HepG2 (cell line): Measurements from ENCODE around the gene TMEM98. TPM values are rescaled to one million over a fixed set of nuclear protein-coding genes. Genes with fewer than 3 reads are reported as not detected.

Experiments
- GZF1 ChIP-seq: sonication (generic); formaldehyde crosslinking; IDR thresholded peaks from 2 replicates; pipeline ENCODE4 v1.5.1; 2020; ENCODE audit warnings: mild to moderate bottlenecking, missing genetic modification reagents
- IRF2 ChIP-seq: IDR thresholded peaks from 2 replicates; pipeline ENCODE4 v1.6.1; 2018; ENCODE audit warnings: missing genetic modification reagents, missing compliant biosample characterization
- NCOA1 ChIP-seq: sonication (generic); formaldehyde crosslinking; IDR thresholded peaks from 2 replicates; pipeline ENCODE4 v1.9.0; 2021; ENCODE audit warnings: missing genetic modification reagents
- NCOA5 ChIP-seq: sonication (generic); formaldehyde crosslinking; IDR thresholded peaks from 2 replicates; pipeline ENCODE4 v1.4.0; 2020; ENCODE audit warnings: missing genetic modification reagents
- PLSCR1 ChIP-seq: sonication (generic); formaldehyde crosslinking; IDR thresholded peaks from 2 replicates; pipeline ENCODE4 v1.5.0; 2020; ENCODE audit warnings: missing genetic modification reagents, mild to moderate bottlenecking, borderline replicate concordance
- SPEN ChIP-seq: sonication (generic); formaldehyde crosslinking; IDR thresholded peaks from 2 replicates; pipeline ENCODE4 v1.5.1; 2020; ENCODE audit warnings: low read depth, mild to moderate bottlenecking, missing genetic modification reagents
- TRIM24 ChIP-seq: sonication (generic); formaldehyde crosslinking; IDR thresholded peaks from 2 replicates; pipeline ENCODE4 v1.8.0; 2022; ENCODE audit warnings: mild to moderate bottlenecking, missing genetic modification reagents
- YY1 ChIP-seq: IDR thresholded peaks from 2 replicates; pipeline ENCODE4 v1.6.1; 2011; ENCODE audit warnings: low read length, low read depth, moderate library complexity, mild to moderate bottlenecking; ENCODE audit not compliant: insufficient read depth, insufficient replicate concordance
- ZFP36L1 ChIP-seq: sonication (generic); formaldehyde crosslinking; IDR thresholded peaks from 2 replicates; pipeline ENCODE4 v1.8.0; 2022; ENCODE audit warnings: mild to moderate bottlenecking, missing genetic modification reagents, moderate library complexity
- ZFP62 ChIP-seq: sonication (generic); formaldehyde crosslinking; IDR thresholded peaks from 2 replicates; pipeline ENCODE4 v1.4.0; 2020; ENCODE audit warnings: missing genetic modification reagents
- ZKSCAN8 ChIP-seq: IDR thresholded peaks from 2 replicates; pipeline ENCODE4 v1.6.1; 2016; ENCODE audit warnings: borderline replicate concordance, missing genetic modification reagents, missing compliant biosample characterization
- ZNF121 ChIP-seq: sonication (generic); formaldehyde crosslinking; IDR thresholded peaks from 2 replicates; pipeline ENCODE4 v1.5.0; 2020; ENCODE audit warnings: mild to moderate bottlenecking, missing genetic modification reagents
- ZNF33A ChIP-seq: sonication (generic); formaldehyde crosslinking; IDR thresholded peaks from 2 replicates; pipeline ENCODE4 v1.5.1; 2020; ENCODE audit warnings: missing genetic modification reagents, mild to moderate bottlenecking, moderate library complexity, borderline replicate concordance
- ZNF354B ChIP-seq: sonication (generic); formaldehyde crosslinking; IDR thresholded peaks from 2 replicates; pipeline ENCODE4 v1.8.0; 2022; ENCODE audit warnings: mild to moderate bottlenecking, missing genetic modification reagents
- ZNF709 ChIP-seq: sonication (generic); formaldehyde crosslinking; IDR thresholded peaks from 2 replicates; pipeline ENCODE4 v1.5.0; 2020; ENCODE audit warnings: mild to moderate bottlenecking, missing genetic modification reagents
- ZNF713 ChIP-seq: sonication (generic); formaldehyde crosslinking; IDR thresholded peaks from 2 replicates; pipeline ENCODE4 v1.4.0; 2020; ENCODE audit warnings: mild to moderate bottlenecking, missing genetic modification reagents
- ZNF746 ChIP-seq: sonication (generic); formaldehyde crosslinking; IDR thresholded peaks from 2 replicates; pipeline ENCODE4 v1.8.0; 2022; ENCODE audit warnings: mild to moderate bottlenecking, missing genetic modification reagents
- ZNF83 ChIP-seq: sonication (generic); formaldehyde crosslinking; IDR thresholded peaks from 2 replicates; pipeline ENCODE4 v1.4.0; 2020; ENCODE audit warnings: missing genetic modification reagents, mild to moderate bottlenecking, borderline replicate concordance
- polyA plus RNA-seq, 8 experiments: library from polyadenylated mRNA; depleted of rRNA in 3 of 8; stranded (reverse) in 7 of 8; unstranded in 1 of 8; fragments of >200 nt; fragmentation: Illumina TruSeq in 4 of 8; extraction: Trizol in 4 of 8; gene quantifications; 2 replicates each; pipeline versions ENCODE4 v1.2.1 to v1.2.3, GENCODE V29; 2011 to 2016; ENCODE audit warnings: low read depth in 4 of 8, missing spikeins in 1 of 8, mixed read lengths in 1 of 8; ENCODE audit not compliant: insufficient read depth in 1 of 8
- total RNA-seq, 5 experiments: library from RNA; depleted of rRNA; stranded (reverse); fragments of >200 nt; fragmentation: Illumina TruSeq; extraction: Trizol; gene quantifications; 2 replicates each; pipeline ENCODE4 v1.2.3, GENCODE V29; 2016; ENCODE audit warnings: low read depth in 1 of 5
- TF ChIP-seq, protein P1 (sequence below): sonication (generic); formaldehyde crosslinking; IDR thresholded peaks from 2 replicates; pipeline ENCODE4 v1.5.1; 2020; ENCODE audit warnings: missing genetic modification reagents, mild to moderate bottlenecking, borderline replicate concordance
- TF ChIP-seq, protein P2 (sequence below): sonication (generic); formaldehyde crosslinking; IDR thresholded peaks from 2 replicates; pipeline ENCODE4 v1.4.0; 2020; ENCODE audit warnings: missing genetic modification reagents
- TF ChIP-seq, protein P3 (sequence below): sonication (generic); formaldehyde crosslinking; IDR thresholded peaks from 2 replicates; pipeline ENCODE4 v1.4.0; 2020; ENCODE audit warnings: mild to moderate bottlenecking, missing genetic modification reagents
- TF ChIP-seq, protein P4 (sequence below), 2 experiments: sonication (generic) in 1 of 2; formaldehyde crosslinking in 1 of 2; IDR thresholded peaks; 2 replicates each; pipeline versions ENCODE4 v1.4.0 to v1.6.1; 2018 to 2020; ENCODE audit warnings: missing genetic modification reagents in 2 of 2, borderline replicate concordance in 1 of 2, low read depth in 1 of 2, mild to moderate bottlenecking in 1 of 2, missing biosample characterization in 1 of 2

The TMEM98 gene
- total and polyA plus RNA-seq, 2 of the 13 experiments (the other 11 are each of a cell fraction or from before 2014, with no cell fraction given) = 103 to 175 TPM

GRCh38 chr17:32927724-32928585 is at the start of gene TMEM98 (continued):
- TF ChIP-seq, protein P1, sequence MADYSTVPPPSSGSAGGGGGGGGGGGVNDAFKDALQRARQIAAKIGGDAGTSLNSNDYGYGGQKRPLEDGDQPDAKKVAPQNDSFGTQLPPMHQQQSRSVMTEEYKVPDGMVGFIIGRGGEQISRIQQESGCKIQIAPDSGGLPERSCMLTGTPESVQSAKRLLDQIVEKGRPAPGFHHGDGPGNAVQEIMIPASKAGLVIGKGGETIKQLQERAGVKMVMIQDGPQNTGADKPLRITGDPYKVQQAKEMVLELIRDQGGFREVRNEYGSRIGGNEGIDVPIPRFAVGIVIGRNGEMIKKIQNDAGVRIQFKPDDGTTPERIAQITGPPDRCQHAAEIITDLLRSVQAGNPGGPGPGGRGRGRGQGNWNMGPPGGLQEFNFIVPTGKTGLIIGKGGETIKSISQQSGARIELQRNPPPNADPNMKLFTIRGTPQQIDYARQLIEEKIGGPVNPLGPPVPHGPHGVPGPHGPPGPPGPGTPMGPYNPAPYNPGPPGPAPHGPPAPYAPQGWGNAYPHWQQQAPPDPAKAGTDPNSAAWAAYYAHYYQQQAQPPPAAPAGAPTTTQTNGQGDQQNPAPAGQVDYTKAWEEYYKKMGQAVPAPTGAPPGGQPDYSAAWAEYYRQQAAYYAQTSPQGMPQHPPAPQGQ (CRISPR knock-in tag) = no peak
- no peak for TF ChIP-seq ZNF354B (CRISPR knock-in tag)
- TF ChIP-seq ZNF746 (CRISPR knock-in tag) = no peak
- no peak; the same call in 1 of the 2 replicates for TF ChIP-seq SPEN
- no peak for TF ChIP-seq ZNF713 (CRISPR knock-in tag)
- TF ChIP-seq TRIM24 (CRISPR knock-in tag) = no peak
- no peak for TF ChIP-seq NCOA5 (CRISPR knock-in tag)
- no peak for TF ChIP-seq IRF2 (CRISPR knock-in tag)
- no peak for TF ChIP-seq PLSCR1 (CRISPR knock-in tag)
- TF ChIP-seq, protein P2, sequence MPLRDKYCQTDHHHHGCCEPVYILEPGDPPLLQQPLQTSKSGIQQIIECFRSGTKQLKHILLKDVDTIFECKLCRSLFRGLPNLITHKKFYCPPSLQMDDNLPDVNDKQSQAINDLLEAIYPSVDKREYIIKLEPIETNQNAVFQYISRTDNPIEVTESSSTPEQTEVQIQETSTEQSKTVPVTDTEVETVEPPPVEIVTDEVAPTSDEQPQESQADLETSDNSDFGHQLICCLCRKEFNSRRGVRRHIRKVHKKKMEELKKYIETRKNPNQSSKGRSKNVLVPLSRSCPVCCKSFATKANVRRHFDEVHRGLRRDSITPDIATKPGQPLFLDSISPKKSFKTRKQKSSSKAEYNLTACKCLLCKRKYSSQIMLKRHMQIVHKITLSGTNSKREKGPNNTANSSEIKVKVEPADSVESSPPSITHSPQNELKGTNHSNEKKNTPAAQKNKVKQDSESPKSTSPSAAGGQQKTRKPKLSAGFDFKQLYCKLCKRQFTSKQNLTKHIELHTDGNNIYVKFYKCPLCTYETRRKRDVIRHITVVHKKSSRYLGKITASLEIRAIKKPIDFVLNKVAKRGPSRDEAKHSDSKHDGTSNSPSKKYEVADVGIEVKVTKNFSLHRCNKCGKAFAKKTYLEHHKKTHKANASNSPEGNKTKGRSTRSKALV (CRISPR knock-in tag) = 0 out of 2 replicates have a peak, but pooled peaks have one; percentile 61
- TF ChIP-seq ZFP62 (CRISPR knock-in tag) = no peak
- TF ChIP-seq ZNF709 = no peak
- no peak for TF ChIP-seq GZF1
- TF ChIP-seq, protein P3, sequence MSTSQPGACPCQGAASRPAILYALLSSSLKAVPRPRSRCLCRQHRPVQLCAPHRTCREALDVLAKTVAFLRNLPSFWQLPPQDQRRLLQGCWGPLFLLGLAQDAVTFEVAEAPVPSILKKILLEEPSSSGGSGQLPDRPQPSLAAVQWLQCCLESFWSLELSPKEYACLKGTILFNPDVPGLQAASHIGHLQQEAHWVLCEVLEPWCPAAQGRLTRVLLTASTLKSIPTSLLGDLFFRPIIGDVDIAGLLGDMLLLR (CRISPR knock-in tag) = no peak
- no peak for TF ChIP-seq ZKSCAN8 (CRISPR knock-in tag)
- no peak for TF ChIP-seq ZNF121
- TF ChIP-seq, protein P4, sequence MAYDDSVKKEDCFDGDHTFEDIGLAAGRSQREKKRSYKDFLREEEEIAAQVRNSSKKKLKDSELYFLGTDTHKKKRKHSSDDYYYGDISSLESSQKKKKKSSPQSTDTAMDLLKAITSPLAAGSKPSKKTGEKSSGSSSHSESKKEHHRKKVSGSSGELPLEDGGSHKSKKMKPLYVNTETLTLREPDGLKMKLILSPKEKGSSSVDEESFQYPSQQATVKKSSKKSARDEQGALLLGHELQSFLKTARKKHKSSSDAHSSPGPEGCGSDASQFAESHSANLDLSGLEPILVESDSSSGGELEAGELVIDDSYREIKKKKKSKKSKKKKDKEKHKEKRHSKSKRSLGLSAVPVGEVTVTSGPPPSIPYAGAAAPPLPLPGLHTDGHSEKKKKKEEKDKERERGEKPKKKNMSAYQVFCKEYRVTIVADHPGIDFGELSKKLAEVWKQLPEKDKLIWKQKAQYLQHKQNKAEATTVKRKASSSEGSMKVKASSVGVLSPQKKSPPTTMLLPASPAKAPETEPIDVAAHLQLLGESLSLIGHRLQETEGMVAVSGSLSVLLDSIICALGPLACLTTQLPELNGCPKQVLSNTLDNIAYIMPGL (CRISPR knock-in tag; IDR thresholded peaks at IDR 0.05; ENCODE audit: borderline replicate concordance in 1 of 2, low read depth in 1 of 2) = peak in 1 of 2 experiments; percentile 31; a peak in 1 of 4 replicates
- no peak for TF ChIP-seq ZNF33A (CRISPR knock-in tag)
- TF ChIP-seq NCOA1 (CRISPR knock-in tag) = 0 out of 2 replicates have a peak, but pooled peaks have one; percentile 40
- no peak for TF ChIP-seq ZNF83 (CRISPR knock-in tag)
- peak; percentile 30 for TF ChIP-seq YY1
- TF ChIP-seq ZFP36L1 (CRISPR knock-in tag) = no peak
